ENCODE results near the gene CTTNBP2NL.
"Not testable (repeated sequence)": the region's sequence is repeated elsewhere in the genome, so short reads cannot be mapped to it uniquely, and the experiment has no call there.

CTTNBP2NL gene

GRCh38 chr1:112466078-112466660, 70.2 kb downstream of the CTTNBP2NL start:
- DNase-seq: peak; percentile 95

DNA sequence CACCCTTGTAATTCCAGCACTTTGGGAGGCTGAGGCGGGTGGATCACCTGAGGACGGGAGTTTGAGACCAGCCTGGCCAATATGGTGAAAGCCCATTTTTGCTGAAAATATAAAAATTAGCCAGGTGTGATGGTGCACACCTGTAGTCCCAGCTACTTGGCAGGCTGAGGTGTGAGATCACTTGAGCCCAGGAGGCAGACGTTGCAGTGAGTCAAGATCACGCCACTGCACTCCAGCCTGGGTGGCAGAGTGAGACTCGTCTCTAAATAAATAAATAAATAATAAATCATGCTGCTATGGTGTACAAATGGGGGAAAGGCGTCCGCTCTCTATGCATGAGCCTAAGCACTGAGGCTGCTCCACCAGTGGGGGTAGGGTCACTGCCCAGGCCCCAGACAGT, 74.3 kb downstream of the CTTNBP2NL start:
- DNase-seq: not testable (repeated sequence)

DNA sequence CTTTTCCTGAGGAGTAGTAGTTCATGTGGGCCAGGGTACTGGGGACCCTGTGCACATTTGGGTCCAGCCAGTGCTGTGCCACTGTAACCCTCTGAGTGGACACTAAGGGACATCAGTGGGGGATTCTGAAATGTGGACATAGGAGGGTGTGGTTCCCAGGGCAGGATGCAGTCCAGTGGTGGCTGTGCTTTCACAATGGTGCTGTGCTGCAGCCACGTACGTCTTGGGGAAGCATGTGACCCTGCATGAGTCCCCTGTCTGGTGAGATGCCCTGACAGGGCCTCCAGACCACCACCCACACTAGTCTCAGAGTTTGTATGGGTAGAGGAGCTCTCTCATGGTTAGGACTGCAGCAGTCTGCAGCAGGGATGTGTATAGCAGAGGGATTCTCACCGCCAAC, 75.0 kb downstream of the CTTNBP2NL start:
- no peak for DNase-seq

DNA sequence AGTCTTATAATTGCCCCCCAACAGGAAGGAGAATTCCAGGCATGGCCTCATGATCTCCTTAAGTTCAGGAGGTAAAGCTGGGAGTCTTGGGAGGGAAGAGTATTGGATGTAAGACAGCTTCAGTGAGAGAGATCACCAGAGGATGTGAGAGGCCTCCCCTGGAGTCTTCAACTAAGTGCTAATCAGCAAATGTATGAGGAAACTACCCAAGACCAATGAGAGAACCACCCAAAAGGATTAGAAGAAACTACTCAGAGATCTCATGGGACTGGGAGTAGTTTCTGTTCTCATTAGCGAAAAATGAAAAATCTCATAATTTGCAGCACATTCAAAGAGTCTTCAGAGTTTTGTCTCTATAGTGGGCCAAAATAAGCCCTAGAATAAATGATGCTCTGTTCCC, 76.1 kb downstream of the CTTNBP2NL start:
- DNase-seq: no peak

- DNase-seq: no peak
Observed at GRCh38 chr1:112477550-112477949, 81.5 kb downstream of the CTTNBP2NL start.

- no peak for DNase-seq
Observed at GRCh38 chr1:112478314-112478713, 82.3 kb downstream of the CTTNBP2NL start.

- DNase-seq: not testable (repeated sequence)
Observed at GRCh38 chr1:112486063-112486462, 90.0 kb downstream of the CTTNBP2NL start.

DNA sequence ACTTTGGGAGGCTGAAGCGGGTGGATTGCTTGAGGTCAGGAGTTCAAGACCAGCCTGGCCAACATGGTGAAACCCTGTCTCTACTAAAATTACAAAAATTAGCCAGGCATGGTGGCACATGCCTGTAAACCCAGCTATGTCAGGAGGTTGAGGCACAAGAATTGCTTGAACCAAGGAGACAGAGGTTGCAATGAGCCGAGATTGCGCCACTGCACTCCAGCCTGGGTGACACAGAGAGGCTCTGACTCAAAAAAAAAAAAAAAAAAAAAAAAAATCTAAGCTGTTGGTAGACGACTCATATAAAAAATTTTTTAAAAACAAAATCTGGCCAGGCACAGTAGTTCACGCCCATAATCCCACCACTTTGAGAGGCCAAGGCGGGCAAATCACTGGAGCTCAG, 91.7 kb downstream of the CTTNBP2NL start:
- not testable (repeated sequence) for DNase-seq

- DNase-seq: no peak
Observed at GRCh38 chr1:112488141-112488540, 92.1 kb downstream of the CTTNBP2NL start.

DNA sequence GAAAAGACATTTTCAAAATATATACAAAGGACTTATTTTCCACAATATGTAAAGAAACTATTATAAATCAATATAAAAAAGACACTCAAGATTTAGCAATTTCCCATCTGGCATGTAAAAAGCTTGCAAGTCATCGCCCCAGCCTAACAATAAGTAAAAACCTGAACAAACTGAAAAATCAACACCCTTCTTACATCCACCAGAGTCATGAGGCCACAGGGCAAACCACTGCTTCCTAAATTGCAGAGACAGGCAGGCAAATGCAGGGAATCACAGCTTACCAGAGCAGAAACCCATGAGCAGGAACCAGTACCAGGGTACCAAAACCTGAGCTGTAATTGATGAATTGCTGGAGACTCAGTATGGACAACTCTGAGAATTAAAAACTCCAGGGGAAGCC, 96.1 kb downstream of the CTTNBP2NL start:
- no peak for DNase-seq

DNA sequence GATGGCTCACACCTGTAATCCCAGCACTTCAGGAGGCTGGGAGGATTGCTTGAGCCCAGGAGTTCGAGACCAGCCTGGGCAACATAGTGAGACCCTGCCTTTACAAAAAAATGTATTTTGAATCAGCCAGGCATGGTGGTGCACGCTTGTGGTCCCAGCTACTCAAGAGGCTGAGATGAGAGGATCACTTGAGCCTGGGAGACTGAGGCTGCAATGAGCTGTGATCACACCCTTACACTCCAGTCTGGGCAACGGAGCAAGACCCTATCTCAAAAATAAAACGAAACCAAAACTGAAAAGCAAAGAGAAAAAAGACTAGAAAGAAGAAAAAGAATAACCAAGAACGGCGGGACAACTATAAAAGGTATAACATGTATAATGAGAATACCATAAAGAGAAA, 97.3 kb downstream of the CTTNBP2NL start:
- no peak for DNase-seq

- no peak for DNase-seq
Observed at GRCh38 chr1:112496290-112496689, 100.3 kb downstream of the CTTNBP2NL start.

DNA sequence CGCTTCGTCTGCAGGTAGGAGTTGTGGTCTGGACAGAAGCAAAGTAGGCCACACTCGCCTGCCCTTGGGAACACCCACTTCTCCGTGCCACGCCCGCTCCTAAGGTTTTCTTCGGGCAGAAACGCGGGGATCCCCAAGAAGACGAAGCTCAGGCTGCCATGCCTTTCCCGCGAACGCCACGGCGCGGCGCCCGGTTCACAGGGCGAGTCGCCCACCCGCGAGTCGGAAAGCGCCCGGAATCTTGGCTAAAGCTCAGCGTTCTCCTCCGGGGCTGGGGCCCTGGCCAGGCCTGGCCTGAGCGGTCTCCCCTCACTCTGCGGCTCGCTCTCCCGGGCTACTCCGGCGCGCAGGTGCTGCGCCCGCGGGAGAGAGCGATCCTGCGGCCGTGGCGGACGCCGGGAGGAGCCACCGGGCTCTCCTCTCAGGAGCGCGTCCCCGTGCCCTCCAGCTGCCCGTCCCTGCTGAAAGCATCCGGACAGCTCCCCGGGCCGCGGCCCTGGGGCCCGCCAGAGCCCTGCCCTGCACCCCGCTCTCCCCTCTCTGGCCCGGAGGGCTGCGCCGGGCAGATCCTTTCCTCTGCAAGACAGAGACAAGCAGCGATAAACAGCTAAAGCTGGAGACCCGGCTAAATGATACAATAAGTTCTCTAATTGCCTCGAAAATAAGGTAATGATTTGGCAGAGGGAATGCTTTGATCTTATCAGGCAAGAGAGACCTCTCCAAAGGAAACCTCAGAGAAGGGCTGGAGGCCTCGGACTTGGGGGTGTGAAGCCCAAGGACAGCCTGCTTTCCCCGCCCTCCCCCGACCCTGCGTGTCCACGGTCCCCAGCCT, 106.0 kb downstream of the CTTNBP2NL start:
- DNase-seq: peak; percentile 83

DNA sequence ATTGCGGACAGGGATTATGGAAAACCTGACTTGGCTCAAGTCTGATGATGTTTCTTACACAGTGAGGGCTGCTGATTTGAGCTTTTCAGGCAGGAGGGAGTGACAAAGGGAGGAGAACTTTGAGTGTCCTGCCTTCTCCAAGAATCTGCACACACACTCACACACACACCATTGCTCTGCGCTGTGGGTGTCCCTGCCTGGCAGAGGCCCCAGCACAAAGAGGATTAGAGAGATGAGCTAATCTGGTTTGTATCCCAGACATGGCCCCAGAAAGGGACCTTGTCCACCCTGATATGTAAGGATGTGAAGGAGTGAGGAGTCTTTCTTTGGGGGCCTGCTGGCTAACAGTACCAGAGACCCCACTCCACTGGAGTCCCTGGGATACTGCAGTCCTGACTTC, 106.8 kb downstream of the CTTNBP2NL start:
- DNase-seq: no peak

GRCh38 chr1:112504001-112504660, 108.1 kb downstream of the CTTNBP2NL start:
- peak; percentile 51 for DNase-seq

GRCh38 chr1:112504661-112505399, 108.8 kb downstream of the CTTNBP2NL start:
- peak; percentile 75 for DNase-seq

DNA sequence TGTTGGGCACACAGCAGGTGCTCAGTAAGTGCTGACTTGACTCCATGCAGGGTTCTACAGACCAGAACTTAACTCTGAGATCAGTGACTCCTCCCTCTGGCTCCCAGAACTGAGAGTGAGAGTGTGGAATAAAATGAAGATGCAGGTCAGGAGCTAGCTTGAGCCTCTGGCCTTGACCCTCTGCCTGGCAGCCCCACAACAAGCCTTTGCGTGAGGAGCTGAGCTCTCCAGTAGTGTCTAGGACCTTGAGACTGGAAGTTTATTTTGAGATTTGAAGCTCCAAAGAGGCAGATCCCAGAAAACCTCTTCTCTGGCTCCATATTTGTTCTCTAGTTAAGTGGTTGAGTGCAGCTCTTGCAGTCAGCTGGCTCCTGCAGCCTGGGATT, 109.4 kb downstream of the CTTNBP2NL start:
- no peak for DNase-seq

GRCh38 chr1:112505878-112506277, 109.9 kb downstream of the CTTNBP2NL start:
- no peak for DNase-seq

GRCh38 chr1:112506306-112506705, 110.3 kb downstream of the CTTNBP2NL start:
- DNase-seq: peak; percentile 49

DNA sequence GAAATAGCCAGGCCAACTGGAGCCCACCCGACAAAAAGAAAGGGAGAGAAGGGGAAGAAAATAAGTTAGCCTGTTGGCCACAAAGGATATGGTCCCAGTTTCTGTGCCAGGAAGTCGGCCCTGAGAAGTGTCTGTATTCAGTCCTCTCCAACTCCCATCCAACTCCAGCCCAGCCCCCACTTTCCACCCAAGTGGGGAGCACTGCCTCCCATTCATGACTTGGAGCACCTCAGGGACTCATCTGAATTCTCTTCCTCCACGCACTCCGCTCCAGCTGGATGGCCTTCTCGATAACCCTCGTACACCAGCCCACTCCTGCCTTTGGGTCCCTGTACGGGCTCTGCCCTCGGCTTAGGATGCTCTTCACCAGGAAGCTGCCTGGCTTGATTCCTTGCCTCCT, 110.7 kb downstream of the CTTNBP2NL start:
- no peak for DNase-seq

- no peak for DNase-seq
Observed at GRCh38 chr1:112507336-112507735, 111.3 kb downstream of the CTTNBP2NL start.

GRCh38 chr1:112507921-112508277, 111.9 kb downstream of the CTTNBP2NL start:
- DNase-seq: peak; percentile 71

DNA sequence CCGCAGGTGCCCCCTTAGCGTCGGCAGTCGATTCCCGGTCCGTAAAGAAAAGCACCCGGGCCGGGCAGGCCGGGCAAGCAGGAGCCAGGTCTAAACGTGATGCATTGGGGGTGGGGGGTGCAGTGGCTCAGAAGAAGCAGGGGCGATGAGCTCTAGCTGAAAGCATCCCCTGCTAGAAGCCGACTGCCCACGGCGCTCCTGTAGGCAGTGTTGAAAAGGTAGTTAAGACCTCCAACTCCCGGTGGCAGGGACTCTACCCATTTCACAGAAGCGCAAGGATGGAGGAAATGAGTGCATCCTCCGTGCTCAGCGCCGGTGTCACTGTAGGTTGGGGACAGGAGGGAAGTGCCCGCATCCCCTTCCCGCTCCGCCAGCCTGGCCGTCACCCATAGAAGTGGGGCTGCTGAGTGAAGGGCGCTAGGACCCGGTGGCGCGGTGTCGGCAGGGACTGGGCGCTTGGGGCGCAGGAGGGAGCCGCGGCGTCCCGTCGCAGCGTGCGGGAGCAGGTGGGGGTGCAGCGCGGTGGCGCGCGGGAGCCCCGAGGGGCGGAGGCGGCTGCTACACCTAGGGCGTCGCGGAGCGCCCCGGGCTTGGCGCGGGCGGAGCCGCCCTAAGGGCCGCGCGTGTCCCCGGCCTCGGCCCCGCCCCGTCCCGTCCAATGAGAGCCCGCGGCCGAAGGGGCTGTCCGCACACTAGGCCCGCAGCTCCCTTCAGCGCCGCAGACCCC, 112.4 kb downstream of the CTTNBP2NL start, which contains the start of gene WNT2B:
TSS of gene WNT2B (plus strand) at position 688 of the 727 bp plus-strand sequence. CDS start 298 bp downstream, outside the sequence.
- no peak for DNase-seq
